ENCODE results near the gene INO80C.
"Not testable (repeated sequence)": the region's sequence is repeated elsewhere in the genome, so short reads cannot be mapped to it uniquely, and the experiment has no call there.

Gene INO80C

GRCh38 chr18:35489281-35489680, 8.5 kb downstream of the INO80C start:
- DNase-seq (ENCODE audit: low spot score), result not testable (repeated sequence)

GRCh38 chr18:35488396-35488795, 9.4 kb downstream of the INO80C start:
- DNase-seq (ENCODE audit: low spot score), result not testable (repeated sequence)

GRCh38 chr18:35487525-35487924, 10.2 kb downstream of the INO80C start:
- not testable (repeated sequence) for DNase-seq (ENCODE audit: low spot score)

- no peak for DNase-seq (ENCODE audit: low spot score)
Measured at GRCh38 chr18:35485852-35486251, 11.9 kb downstream of the INO80C start.

GRCh38 chr18:35484034-35484433, 13.7 kb downstream of the INO80C start:
- DNase-seq (ENCODE audit: low spot score), result no peak

GRCh38 chr18:35481960-35482366, 15.8 kb downstream of the INO80C start:
- DNase-seq (ENCODE audit: low spot score), result no peak

- no peak for DNase-seq (ENCODE audit: low spot score)
Measured at GRCh38 chr18:35479911-35480586, 17.7 kb downstream of the INO80C start.

GRCh38 chr18:35478520-35479435, 19.0 kb downstream of the INO80C start:
- DNase-seq (ENCODE audit: low spot score), result peak; percentile 17

GRCh38 chr18:35477974-35478373, 19.8 kb downstream of the INO80C start:
- no peak for DNase-seq (ENCODE audit: low spot score)

- no peak for DNase-seq (ENCODE audit: low spot score)
Measured at GRCh38 chr18:35477497-35477896, 20.3 kb downstream of the INO80C start.

- no peak for DNase-seq (ENCODE audit: low spot score)
Measured at GRCh38 chr18:35474884-35475283, 22.9 kb downstream of the INO80C start.

GRCh38 chr18:35473562-35473961, 24.2 kb downstream of the INO80C start:
- no peak for DNase-seq (ENCODE audit: low spot score)

GRCh38 chr18:35470435-35470834, 27.3 kb downstream of the INO80C start:
- no peak for DNase-seq (ENCODE audit: low spot score)

GRCh38 chr18:35469725-35470124, 28.0 kb downstream of the INO80C start:
- no peak for DNase-seq (ENCODE audit: low spot score)

GRCh38 chr18:35468711-35469110, 29.0 kb downstream of the INO80C start:
- no peak for DNase-seq (ENCODE audit: low spot score)

- DNase-seq (ENCODE audit: low spot score), result no peak
Measured at GRCh38 chr18:35467624-35468016, 30.1 kb downstream of the INO80C start.

- no peak for DNase-seq (ENCODE audit: low spot score)
Measured at GRCh38 chr18:35466815-35467623, 30.7 kb downstream of the INO80C start.

- DNase-seq (ENCODE audit: low spot score), result no peak
Measured at GRCh38 chr18:35466334-35466733, 31.4 kb downstream of the INO80C start.

- no peak for DNase-seq (ENCODE audit: low spot score)
Measured at GRCh38 chr18:35465329-35465728, 32.4 kb downstream of the INO80C start.

GRCh38 chr18:35464831-35465279, 32.9 kb downstream of the INO80C start:
- no peak for DNase-seq (ENCODE audit: low spot score)

GRCh38 chr18:35463827-35464226, 33.9 kb downstream of the INO80C start:
- no peak for DNase-seq (ENCODE audit: low spot score)

- DNase-seq (ENCODE audit: low spot score), result no peak
Measured at GRCh38 chr18:35463050-35463449, 34.7 kb downstream of the INO80C start.
